HK-2 (cell line): ENCODE results near the gene PRR20E.
"Not testable (repeated sequence)": the region's sequence is repeated elsewhere in the genome, so short reads cannot be mapped to it uniquely, and the experiment has no call there.

Experiments
- DNase-seq: peaks from one replicate; pipeline ENCODE4 v3.0.0-alpha.2; 2018; ENCODE audit not compliant: unreplicated experiment

Gene PRR20E

GRCh38 chr13:57166897-57167296 is at the start of gene PRR20E:
TSS of gene PRR20E (plus strand) at chr13:57167197. CDS start at chr13:57167584, 387 bp downstream.
- not testable (repeated sequence) for DNase-seq

DNA sequence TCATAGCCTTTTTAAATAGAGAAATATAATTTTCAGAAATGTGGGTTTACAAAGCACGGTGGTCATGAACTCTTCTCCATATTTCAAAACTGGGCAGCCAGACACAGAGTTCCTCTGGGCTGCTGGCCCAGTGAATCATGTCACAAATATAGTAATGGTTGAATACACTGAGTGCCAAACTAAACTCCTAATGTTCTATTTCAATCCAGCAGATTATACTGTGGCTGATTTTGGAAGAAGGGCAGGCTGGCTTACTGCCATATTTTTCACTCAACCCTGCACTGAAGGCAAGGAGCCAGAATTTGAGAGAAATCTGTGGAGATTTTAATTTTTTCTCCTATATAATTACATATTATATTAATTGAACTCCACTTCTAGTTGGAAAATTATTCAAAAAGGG is 43.3 kb upstream of the PRR20E start:
- no peak for DNase-seq

- DNase-seq = no peak
These were observed 38.1 kb upstream of the PRR20E start for GRCh38 chr13:57128909-57129308.

DNA sequence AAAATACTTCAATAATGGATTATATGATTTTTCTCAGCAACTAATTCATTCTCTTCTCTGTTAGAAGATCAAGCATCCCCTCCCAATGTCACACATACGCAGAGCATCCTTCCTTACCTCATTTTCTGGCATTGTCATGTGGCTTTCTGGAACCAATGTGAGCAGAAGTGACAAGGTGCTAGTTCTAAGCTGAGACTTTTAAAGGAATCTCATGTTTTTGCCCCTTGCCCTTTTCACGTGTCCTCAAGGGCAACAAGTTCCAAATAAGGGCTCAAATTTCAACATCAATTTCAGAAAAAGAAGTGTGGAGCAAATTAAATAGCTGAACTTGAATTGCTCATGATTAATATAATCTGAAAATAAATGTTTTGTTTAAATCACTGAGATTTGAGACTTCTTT is 30.9 kb upstream of the PRR20E start:
- DNase-seq = no peak

GRCh38 chr13:57137585-57137984 is 29.4 kb upstream of the PRR20E start:
- DNase-seq = no peak

DNA sequence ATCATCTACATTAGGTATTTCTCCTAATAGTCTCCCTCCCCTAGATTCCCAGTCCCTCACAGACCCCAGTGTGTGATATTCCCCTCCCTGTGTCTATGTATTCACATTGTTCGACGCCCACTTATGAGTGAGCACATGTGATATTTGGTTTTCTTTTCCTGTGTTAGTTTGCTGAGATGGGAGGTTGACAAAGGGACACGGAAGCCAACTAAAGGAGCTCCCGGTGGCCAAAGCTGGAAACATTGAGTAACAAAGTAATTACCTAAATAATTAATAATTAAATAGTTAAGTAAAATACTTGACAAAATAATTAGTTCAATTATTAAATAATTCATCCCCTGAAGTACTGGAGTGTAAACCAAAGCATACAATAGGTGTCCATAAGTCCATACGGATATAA is 28.0 kb upstream of the PRR20E start:
- no peak for DNase-seq

- not testable (repeated sequence) for DNase-seq
These were observed 27.2 kb upstream of the PRR20E start for GRCh38 chr13:57139781-57140180.

DNA sequence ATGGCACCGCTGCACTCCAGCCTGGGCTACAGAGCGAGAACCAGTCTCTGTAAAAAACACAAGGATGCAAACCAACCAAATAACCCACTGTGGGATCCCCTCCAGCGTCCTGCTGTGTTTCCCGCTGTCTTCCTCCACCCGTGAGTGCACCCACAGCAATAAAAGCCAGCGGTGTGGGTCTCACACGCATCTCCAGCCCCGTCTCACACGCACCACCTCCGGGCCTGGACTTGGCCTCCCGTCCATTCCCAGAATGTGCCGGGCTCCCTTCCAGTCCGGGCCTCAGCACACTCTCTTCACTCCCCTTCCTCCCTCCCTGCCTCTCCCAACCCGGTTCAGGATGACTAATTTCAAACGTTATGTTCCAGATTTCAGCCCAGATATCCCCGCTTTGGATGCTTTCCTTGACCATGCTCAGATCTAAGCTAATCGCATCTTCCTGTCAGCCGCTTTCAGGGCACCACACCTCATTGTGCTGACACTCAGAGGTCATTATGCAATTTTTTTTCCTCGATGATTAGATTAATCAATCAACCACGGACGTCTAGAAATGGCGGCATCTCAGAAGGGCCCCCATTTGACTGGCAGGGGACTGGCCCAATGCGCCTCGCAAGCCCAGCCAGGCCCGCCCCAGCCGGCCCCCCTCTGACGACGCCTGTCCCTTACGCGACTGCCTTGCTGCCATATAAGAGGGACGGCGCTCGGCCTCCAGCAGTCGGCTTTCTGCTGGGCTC is 26.6 kb upstream of the PRR20E start, which contains the start of gene PRR20A:
Gene PRR20A, plus strand, starts transcription at position 684 of the 734 bp plus-strand sequence. CDS start 387 bp downstream, outside the sequence.
- DNase-seq = not testable (repeated sequence)

GRCh38 chr13:57147188-57147587 is 19.8 kb upstream of the PRR20E start, which contains the start of gene PRR20B:
TSS of gene PRR20B (plus strand) at chr13:57147488. CDS start at chr13:57147875, 387 bp downstream.
- DNase-seq = not testable (repeated sequence)

GRCh38 chr13:57148106-57148505 is 18.9 kb upstream of the PRR20E start:
- not testable (repeated sequence) for DNase-seq

- DNase-seq = not testable (repeated sequence)
These were observed 13.2 kb upstream of the PRR20E start, which contains the start of gene PRR20C for GRCh38 chr13:57153761-57154160. TSS of gene PRR20C (plus strand) at chr13:57154061. CDS start at chr13:57154448, 387 bp downstream.

DNA sequence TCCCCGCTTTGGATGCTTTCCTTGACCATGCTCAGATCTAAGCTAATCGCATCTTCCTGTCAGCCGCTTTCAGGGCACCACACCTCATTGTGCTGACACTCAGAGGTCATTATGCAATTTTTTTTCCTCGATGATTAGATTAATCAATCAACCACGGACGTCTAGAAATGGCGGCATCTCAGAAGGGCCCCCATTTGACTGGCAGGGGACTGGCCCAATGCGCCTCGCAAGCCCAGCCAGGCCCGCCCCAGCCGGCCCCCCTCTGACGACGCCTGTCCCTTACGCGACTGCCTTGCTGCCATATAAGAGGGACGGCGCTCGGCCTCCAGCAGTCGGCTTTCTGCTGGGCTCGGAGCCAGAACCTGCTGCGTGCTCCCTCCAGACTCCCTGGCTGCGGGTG is 6.7 kb upstream of the PRR20E start, which contains the start of gene PRR20D:
Gene PRR20D, plus strand, starts transcription at position 301 of the 400 bp plus-strand sequence. CDS start 387 bp downstream, outside the sequence.
- not testable (repeated sequence) for DNase-seq

DNA sequence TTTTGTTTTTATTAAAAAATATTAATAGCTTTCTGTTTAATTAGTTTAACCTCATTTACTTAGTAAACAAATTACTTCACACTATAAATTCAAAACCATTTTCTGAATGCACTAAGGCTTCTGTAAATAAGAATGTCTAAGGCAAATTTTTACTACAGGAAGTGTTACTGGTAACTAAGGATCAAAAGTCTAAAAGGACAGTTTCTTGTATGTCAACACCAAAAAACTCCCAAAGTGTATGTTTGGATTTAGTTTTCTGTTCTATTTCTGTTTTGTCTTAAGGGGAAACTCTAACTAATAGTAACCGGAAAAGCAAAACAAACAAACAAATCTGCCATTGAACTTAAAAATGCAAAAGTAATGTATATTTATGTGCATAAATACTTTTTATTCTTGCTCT is 24.7 kb downstream of the PRR20E start:
- no peak for DNase-seq

DNA sequence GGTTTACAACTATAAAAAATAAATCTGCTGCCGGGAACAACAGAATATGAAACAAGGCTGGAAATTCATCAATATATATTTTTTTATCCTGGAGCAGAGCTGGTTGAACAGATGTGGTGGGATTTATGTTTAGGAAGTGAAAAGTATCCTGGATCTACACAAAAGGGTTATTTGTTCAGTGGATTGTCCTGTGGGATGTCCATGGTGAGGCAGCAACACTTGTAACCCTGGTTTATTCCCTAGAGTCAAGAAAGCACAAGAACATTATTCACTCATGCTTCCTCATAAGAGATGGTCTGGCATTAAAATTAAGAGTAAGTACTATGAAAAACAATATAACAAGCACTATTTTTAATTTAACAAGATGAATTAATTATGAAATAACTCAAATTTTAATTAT is 46.0 kb downstream of the PRR20E start:
- DNase-seq = no peak
